K562 (cell line): Measurements from ENCODE around the gene JUNB. TPM values are rescaled to one million over a fixed set of nuclear protein-coding genes. Genes with fewer than 3 reads are reported as not detected.

Experiments used
- ATF7 ChIP-seq: fragments of 450-650 bp; IDR thresholded peaks from 2 replicates; pipeline ENCODE4 v1.7.1; 2014; ENCODE audit warnings: mild to moderate bottlenecking, moderate library complexity
- CBX5 ChIP-seq: IDR thresholded peaks from 2 replicates; pipeline ENCODE4 v1.6.1; 2014; ENCODE audit warnings: low read depth, borderline replicate concordance
- DACH1 ChIP-seq: fragments of 450-650 bp; IDR thresholded peaks from 2 replicates; pipeline ENCODE4 v1.6.1; 2018; ENCODE audit not compliant: partially characterized antibody
- ESRRA ChIP-seq: fragments of 450-650 bp; IDR thresholded peaks from 2 replicates; pipeline ENCODE4 v1.6.1; 2014; ENCODE audit warnings: low read depth, mild to moderate bottlenecking, moderate library complexity, borderline replicate concordance
- FOXO4 ChIP-seq: fragments of 450-650 bp; formaldehyde crosslinking; IDR thresholded peaks from 2 replicates; pipeline ENCODE4 v1.4.0; 2020; ENCODE audit warnings: mild to moderate bottlenecking, moderate library complexity
- HMG20B ChIP-seq: fragments of 250-450 bp; sonication (Bioruptor Pico); IDR thresholded peaks from 2 replicates; pipeline ENCODE4 v1.5.0; 2021; ENCODE audit warnings: mild to moderate bottlenecking
- IFI16 ChIP-seq: fragments of 250-450 bp; sonication (Bioruptor Pico); IDR thresholded peaks from 2 replicates; pipeline ENCODE4 v2.1.2; 2022; ENCODE audit warnings: mild to moderate bottlenecking, inconsistent platforms
- RNF219 ChIP-seq: fragments of 250-450 bp; sonication (Bioruptor Pico); IDR thresholded peaks from 2 replicates; pipeline ENCODE4 v1.5.0; 2022; ENCODE audit warnings: mild to moderate bottlenecking
- SNAPC5 ChIP-seq: fragments of 250-450 bp; sonication (Bioruptor Pico); IDR thresholded peaks from 2 replicates; pipeline ENCODE4 v1.8.0; 2021; ENCODE audit warnings: moderate library complexity, mild to moderate bottlenecking, inconsistent platforms
- XRCC4 ChIP-seq: IDR thresholded peaks from one replicate; pipeline ENCODE4 v1.6.1; 2011; ENCODE audit not compliant: insufficient read depth, insufficient read length; ENCODE audit errors: extremely low read depth
- ZKSCAN3 ChIP-seq: fragments of 250-450 bp; sonication (Bioruptor Pico); IDR thresholded peaks from 2 replicates; pipeline ENCODE4 v1.4.0; 2020
- ZNF12 ChIP-seq: sonication (generic); formaldehyde crosslinking; IDR thresholded peaks from 2 replicates; pipeline ENCODE4 v1.4.0; 2020; ENCODE audit warnings: mild to moderate bottlenecking, missing genetic modification reagents
- ZNF217 ChIP-seq: sonication (generic); formaldehyde crosslinking; IDR thresholded peaks from 2 replicates; pipeline ENCODE4 v1.8.0; 2022; ENCODE audit warnings: mild to moderate bottlenecking, missing genetic modification reagents
- ZNF224 ChIP-seq: sonication (generic); formaldehyde crosslinking; IDR thresholded peaks from 2 replicates; pipeline ENCODE4 v1.8.0; 2022; ENCODE audit warnings: mild to moderate bottlenecking, missing genetic modification reagents
- ZNF695 ChIP-seq: fragments of 450-650 bp; formaldehyde crosslinking; IDR thresholded peaks from 2 replicates; pipeline ENCODE4 v1.4.0; 2020; ENCODE audit warnings: mild to moderate bottlenecking, moderate library complexity
- ZNF79 ChIP-seq: fragments of 250-450 bp; sonication (Bioruptor Pico); IDR thresholded peaks from 2 replicates; pipeline ENCODE4 v1.4.0; 2020; ENCODE audit warnings: low read depth, mild to moderate bottlenecking, moderate library complexity
- ZSCAN32 ChIP-seq: fragments of 450-650 bp; formaldehyde crosslinking; IDR thresholded peaks from 2 replicates; pipeline ENCODE4 v1.4.0; 2020; ENCODE audit warnings: mild to moderate bottlenecking, moderate library complexity
- polyA plus RNA-seq, 8 experiments: library from polyadenylated mRNA; depleted of rRNA in 4 of 8; stranded (reverse) in 5 of 8; unstranded in 3 of 8; fragments of >200 nt; fragmentation: Nextera tagmentation in 2 of 8; fragmentation: Illumina TruSeq in 1 of 8; extraction: Ambion mirVana in 2 of 8; extraction: Trizol in 1 of 8; gene quantifications; 2 replicates each; pipeline versions ENCODE4 v1.2.1 to v1.2.3, GENCODE V29; 2011 to 2014; ENCODE audit warnings: inconsistent platforms in 1 of 8, missing spikeins in 1 of 8
- total RNA-seq, 7 experiments: library from RNA; depleted of rRNA in 6 of 7; stranded (reverse); fragments of >200 nt in 6 of 7; fragmentation: Illumina TruSeq in 2 of 7; extraction: Trizol in 2 of 7; gene quantifications; 2 replicates each; pipeline versions ENCODE4 v1.2.1 to v1.2.3, GENCODE V29; 2011 to 2021; ENCODE audit warnings: low replicate concordance in 1 of 7
- TF ChIP-seq, protein P1 (sequence below), 2 experiments: fragments of 250-450 bp in 1 of 2; fragments of 450-650 bp in 1 of 2; sonication (Bioruptor Pico) in 1 of 2; IDR thresholded peaks; 2 replicates each; pipeline versions ENCODE4 v1.6.1 to v1.8.0; 2016 to 2021; ENCODE audit warnings: mild to moderate bottlenecking in 2 of 2, moderate library complexity in 2 of 2, missing compliant biosample characterization in 1 of 2, missing genetic modification characterization in 1 of 2
- TF ChIP-seq, protein P2 (sequence below): IDR thresholded peaks from 2 replicates; pipeline ENCODE4 v1.6.1; 2014; ENCODE audit warnings: antibody characterized with exemption
- TF ChIP-seq, protein P3 (sequence below): fragments of 250-450 bp; sonication (Bioruptor Pico); IDR thresholded peaks from 2 replicates; pipeline ENCODE4 v1.4.0; 2020
- TF ChIP-seq, protein P4 (sequence below): sonication (generic); formaldehyde crosslinking; IDR thresholded peaks from 2 replicates; pipeline ENCODE4 v1.8.0; 2022; ENCODE audit warnings: missing genetic modification reagents, mild to moderate bottlenecking, borderline replicate concordance

JUNB gene
- total and polyA plus RNA-seq, 9 of the 15 experiments (the other 6 are each of a cell fraction or from before 2014, with no cell fraction given), result 0.23 to 88.1 (median 13.1) TPM

- no peak for TF ChIP-seq RNF219
- TF ChIP-seq ZSCAN32, result no peak
- TF ChIP-seq, protein P1, sequence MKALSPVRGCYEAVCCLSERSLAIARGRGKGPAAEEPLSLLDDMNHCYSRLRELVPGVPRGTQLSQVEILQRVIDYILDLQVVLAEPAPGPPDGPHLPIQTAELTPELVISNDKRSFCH (CRISPR knock-in tag; IDR thresholded peaks at IDR 0.05), result no peak
- TF ChIP-seq, protein P1 (tag; IDR thresholded peaks at IDR 0.05), result no peak
- no peak for TF ChIP-seq CBX5
- no peak for TF ChIP-seq SNAPC5 (CRISPR knock-in tag)
- TF ChIP-seq IFI16 (CRISPR knock-in tag), result no peak
- peak; percentile 74 for TF ChIP-seq DACH1
- TF ChIP-seq, protein P2, sequence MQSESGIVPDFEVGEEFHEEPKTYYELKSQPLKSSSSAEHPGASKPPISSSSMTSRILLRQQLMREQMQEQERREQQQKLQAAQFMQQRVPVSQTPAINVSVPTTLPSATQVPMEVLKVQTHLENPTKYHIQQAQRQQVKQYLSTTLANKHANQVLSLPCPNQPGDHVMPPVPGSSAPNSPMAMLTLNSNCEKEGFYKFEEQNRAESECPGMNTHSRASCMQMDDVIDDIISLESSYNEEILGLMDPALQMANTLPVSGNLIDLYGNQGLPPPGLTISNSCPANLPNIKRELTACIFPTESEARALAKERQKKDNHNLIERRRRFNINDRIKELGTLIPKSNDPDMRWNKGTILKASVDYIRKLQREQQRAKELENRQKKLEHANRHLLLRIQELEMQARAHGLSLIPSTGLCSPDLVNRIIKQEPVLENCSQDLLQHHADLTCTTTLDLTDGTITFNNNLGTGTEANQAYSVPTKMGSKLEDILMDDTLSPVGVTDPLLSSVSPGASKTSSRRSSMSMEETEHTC, result no peak
- no peak for TF ChIP-seq HMG20B
- TF ChIP-seq ZNF224 (CRISPR knock-in tag), result no peak
- TF ChIP-seq, protein P3, sequence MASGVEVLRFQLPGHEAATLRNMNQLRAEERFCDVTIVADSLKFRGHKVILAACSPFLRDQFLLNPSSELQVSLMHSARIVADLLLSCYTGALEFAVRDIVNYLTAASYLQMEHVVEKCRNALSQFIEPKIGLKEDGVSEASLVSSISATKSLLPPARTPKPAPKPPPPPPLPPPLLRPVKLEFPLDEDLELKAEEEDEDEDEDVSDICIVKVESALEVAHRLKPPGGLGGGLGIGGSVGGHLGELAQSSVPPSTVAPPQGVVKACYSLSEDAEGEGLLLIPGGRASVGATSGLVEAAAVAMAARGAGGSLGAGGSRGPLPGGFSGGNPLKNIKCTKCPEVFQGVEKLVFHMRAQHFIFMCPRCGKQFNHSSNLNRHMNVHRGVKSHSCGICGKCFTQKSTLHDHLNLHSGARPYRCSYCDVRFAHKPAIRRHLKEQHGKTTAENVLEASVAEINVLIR (CRISPR knock-in tag), result no peak
- peak; percentile 40; the same call in 1 of the 2 replicates for TF ChIP-seq ESRRA
- no peak for TF ChIP-seq ZNF79 (CRISPR knock-in tag)
- TF ChIP-seq, protein P4, sequence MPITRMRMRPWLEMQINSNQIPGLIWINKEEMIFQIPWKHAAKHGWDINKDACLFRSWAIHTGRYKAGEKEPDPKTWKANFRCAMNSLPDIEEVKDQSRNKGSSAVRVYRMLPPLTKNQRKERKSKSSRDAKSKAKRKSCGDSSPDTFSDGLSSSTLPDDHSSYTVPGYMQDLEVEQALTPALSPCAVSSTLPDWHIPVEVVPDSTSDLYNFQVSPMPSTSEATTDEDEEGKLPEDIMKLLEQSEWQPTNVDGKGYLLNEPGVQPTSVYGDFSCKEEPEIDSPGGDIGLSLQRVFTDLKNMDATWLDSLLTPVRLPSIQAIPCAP, result no peak
- no peak for TF ChIP-seq FOXO4
- no peak for TF ChIP-seq ZNF217
- no peak for TF ChIP-seq ZNF695
- no peak for TF ChIP-seq ZNF12 (CRISPR knock-in tag)
- TF ChIP-seq ATF7, result peak; percentile 42; the same call in 1 of the 2 replicates
- no peak for TF ChIP-seq ZKSCAN3 (CRISPR knock-in tag)
- TF ChIP-seq XRCC4, result no peak
Observed at GRCh38 chr19:12757544-12758274, 33.6 kb upstream of the JUNB start (continued).
